Stimulated activated naive B cell treated with anti-CD40 and anti-IgM and Interleukin-4, amounts not matched to agents 10 μg/mL and 1 μg/mL and 100 μg/mL, for 72 hours (primary cell): ENCODE results near the gene TXNDC5.
A peak's percentile ranks its signal among the peaks of the same experiment; 100 is the strongest.
"Not testable (repeated sequence)": the region's sequence is repeated elsewhere in the genome, so short reads cannot be mapped to it uniquely, and the experiment has no call there.

ENCODE experiments used
- ATAC-seq, 2 donors: fragments of 150-1000 bp; cut with Tn5 transposase; replicated peaks; 2 replicates each; pipeline ENCODE4 v1.10.0; 2021; ENCODE audit warnings: moderate library complexity in 1 of 2
- DNase-seq: peaks from one replicate; pipeline ENCODE4 v3.0.0; 2021
- H3K27ac Mint-ChIP-seq: one replicate; pipeline ENCODE4 v1.8.0; 2022; ENCODE audit warnings: mild to moderate bottlenecking, mixed read lengths
- H3K27me3 Mint-ChIP-seq, 2 donors: one replicate each; pipeline ENCODE4 v1.8.0; 2022; ENCODE audit warnings: mixed read lengths in 2 of 2
- H3K36me3 Mint-ChIP-seq, 2 donors: one replicate each; pipeline ENCODE4 v1.8.0; 2022; ENCODE audit warnings: mixed read lengths in 2 of 2, mild to moderate bottlenecking in 1 of 2
- H3K4me1 Mint-ChIP-seq, 2 donors: one replicate each; pipeline ENCODE4 v1.8.0; 2022; ENCODE audit warnings: mixed read lengths in 2 of 2, mild to moderate bottlenecking in 1 of 2
- H3K4me3 Mint-ChIP-seq, 2 donors: one replicate each; pipeline ENCODE4 v1.8.0; 2022; ENCODE audit warnings: mild to moderate bottlenecking in 2 of 2, mixed read lengths in 2 of 2, moderate library complexity in 1 of 2
- H3K9me3 Mint-ChIP-seq, 2 donors: one replicate each; pipeline ENCODE4 v1.8.0; 2022; ENCODE audit warnings: mixed read lengths in 2 of 2, mild to moderate bottlenecking in 1 of 2

Gene TXNDC5

DNA sequence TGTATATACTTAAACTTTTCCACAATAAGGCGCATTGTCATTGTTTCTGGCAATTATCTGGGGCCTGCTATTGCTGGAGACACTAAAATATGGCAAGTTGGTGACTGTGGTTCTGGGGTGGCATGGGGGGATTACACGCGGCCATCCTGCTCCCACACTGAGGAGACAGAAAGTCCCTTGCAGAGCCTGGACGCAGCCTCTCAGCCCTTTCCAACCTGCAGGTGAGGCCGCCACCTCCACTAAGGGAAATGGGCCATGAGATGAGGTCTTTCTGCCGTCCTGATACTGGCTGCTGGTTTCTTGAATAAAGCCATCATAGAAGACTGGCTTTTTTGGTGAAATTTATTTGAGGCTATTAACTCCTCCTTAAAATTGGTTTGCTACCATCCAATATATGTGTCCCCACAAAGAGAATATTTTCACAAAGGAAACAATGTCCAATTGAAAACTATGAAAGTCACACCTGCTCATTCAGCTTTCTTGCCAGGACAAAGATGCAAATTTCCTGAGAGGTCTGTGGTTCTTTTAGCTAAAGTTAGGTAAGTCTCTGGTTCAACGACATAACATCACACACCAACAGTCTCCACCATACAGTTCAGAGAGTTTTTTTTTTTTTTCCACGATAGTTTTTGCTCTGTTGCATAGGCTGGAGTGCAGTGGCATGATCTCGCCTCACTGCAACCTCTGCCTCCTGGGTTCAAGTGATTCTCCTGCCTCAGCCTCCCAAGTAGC is 13.0 kb downstream of the TXNDC5 start:
- Mint-ChIP-seq H3K4me1 (peaks cover 24 to 41% of the 10 kb centered on the region in 2 donors), H3K9me3 (no peaks in the 10 kb centered on the region), H3K27me3 (no peaks in the 10 kb centered on the region), H3K27ac (no peak overlapping the region), H3K4me3 (no peak overlapping the region), H3K36me3 (peaks cover 60 to 78% of the 10 kb centered on the region in 2 donors)
- ATAC-seq, result no peak
- no peak for DNase-seq

- no peak overlapping the region for H3K4me3 Mint-ChIP-seq
- H3K9me3 Mint-ChIP-seq, result no peaks in the 10 kb centered on the region
- no peaks in the 10 kb centered on the region for H3K27me3 Mint-ChIP-seq
- H3K4me1 Mint-ChIP-seq, result peaks cover 18 to 30% of the 10 kb centered on the region in 2 donors
- no peak for ATAC-seq
- H3K36me3 Mint-ChIP-seq, result peaks cover 63 to 79% of the 10 kb centered on the region in 2 donors
- no peak overlapping the region for H3K27ac Mint-ChIP-seq
- no peak for DNase-seq
Observed at GRCh38 chr6:7896465-7896987, 14.1 kb downstream of the TXNDC5 start.

- no peak for ATAC-seq
- Mint-ChIP-seq H3K9me3 (no peaks in the 10 kb centered on the region), H3K4me1 (peaks cover 9 to 16% of the 10 kb centered on the region in 2 donors), H3K36me3 (peaks cover 62 to 74% of the 10 kb centered on the region in 2 donors), H3K27ac (no peak overlapping the region), H3K4me3 (no peak overlapping the region), H3K27me3 (no peaks in the 10 kb centered on the region)
- DNase-seq, result no peak
Observed at GRCh38 chr6:7895125-7895423, 15.5 kb downstream of the TXNDC5 start.

- ATAC-seq, result no peak
- no peak for DNase-seq
- no peak overlapping the region for H3K4me3 Mint-ChIP-seq
- peaks cover 61 to 71% of the 10 kb centered on the region in 2 donors for H3K36me3 Mint-ChIP-seq
- no peak overlapping the region for H3K27ac Mint-ChIP-seq
- no peaks in the 10 kb centered on the region for H3K27me3 Mint-ChIP-seq
- no peaks in the 10 kb centered on the region for H3K9me3 Mint-ChIP-seq
- H3K4me1 Mint-ChIP-seq, result peaks cover 9 to 13% of the 10 kb centered on the region in 2 donors
Observed at GRCh38 chr6:7894262-7895124, 16.1 kb downstream of the TXNDC5 start.

- H3K27ac Mint-ChIP-seq, result peak overlapping the region; percentile 25
- H3K27me3 Mint-ChIP-seq, result no peaks in the 10 kb centered on the region
- no peak for ATAC-seq
- H3K36me3 Mint-ChIP-seq, result peaks cover 58 to 68% of the 10 kb centered on the region in 2 donors
- H3K4me3 Mint-ChIP-seq, result no peak overlapping the region
- no peaks in the 10 kb centered on the region for H3K9me3 Mint-ChIP-seq
- H3K4me1 Mint-ChIP-seq, result peaks cover 6 to 7% of the 10 kb centered on the region in 2 donors
- no peak for DNase-seq
Observed at GRCh38 chr6:7893342-7893741, 17.2 kb downstream of the TXNDC5 start.

GRCh38 chr6:7892367-7892766 is 18.2 kb downstream of the TXNDC5 start:
- H3K27me3 Mint-ChIP-seq, DNase-seq, ATAC-seq, H3K9me3 Mint-ChIP-seq, H3K4me3 Mint-ChIP-seq, H3K27ac Mint-ChIP-seq, H3K4me1 Mint-ChIP-seq: not testable (repeated sequence)
- peaks cover 59 to 67% of the 10 kb centered on the region in 2 donors for H3K36me3 Mint-ChIP-seq

GRCh38 chr6:7891078-7891872 is 19.3 kb downstream of the TXNDC5 start:
- Mint-ChIP-seq H3K4me1 (peaks cover 0 to 8% of the 10 kb centered on the region in 2 donors), H3K4me3 (no peak overlapping the region), H3K9me3 (no peaks in the 10 kb centered on the region), H3K27me3 (no peaks in the 10 kb centered on the region), H3K36me3 (peaks cover 68 to 75% of the 10 kb centered on the region in 2 donors), H3K27ac (peak overlapping the region; percentile 9)
- DNase-seq (no peak), ATAC-seq (no peak)

GRCh38 chr6:7888587-7889357 is 21.8 kb downstream of the TXNDC5 start:
- H3K27me3 Mint-ChIP-seq, result no peaks in the 10 kb centered on the region
- no peak overlapping the region for H3K4me3 Mint-ChIP-seq
- DNase-seq (no peak), ATAC-seq (no peak)
- H3K36me3 Mint-ChIP-seq, result peaks cover 72 to 74% of the 10 kb centered on the region in 2 donors
- no peaks in the 10 kb centered on the region for H3K9me3 Mint-ChIP-seq
- peaks cover 7 to 11% of the 10 kb centered on the region in 2 donors for H3K4me1 Mint-ChIP-seq
- H3K27ac Mint-ChIP-seq, result no peak overlapping the region

GRCh38 chr6:7887278-7887991 is 23.2 kb downstream of the TXNDC5 start:
- ATAC-seq, result no peak
- H3K4me3 Mint-ChIP-seq, result no peak overlapping the region
- peak overlapping the region; percentile 43 for H3K27ac Mint-ChIP-seq
- H3K9me3 Mint-ChIP-seq, result no peaks in the 10 kb centered on the region
- H3K4me1 Mint-ChIP-seq, result peaks cover 10 to 19% of the 10 kb centered on the region in 2 donors
- H3K27me3 Mint-ChIP-seq, result no peaks in the 10 kb centered on the region
- DNase-seq, result no peak
- H3K36me3 Mint-ChIP-seq, result peaks cover 78 to 80% of the 10 kb centered on the region in 2 donors

DNA sequence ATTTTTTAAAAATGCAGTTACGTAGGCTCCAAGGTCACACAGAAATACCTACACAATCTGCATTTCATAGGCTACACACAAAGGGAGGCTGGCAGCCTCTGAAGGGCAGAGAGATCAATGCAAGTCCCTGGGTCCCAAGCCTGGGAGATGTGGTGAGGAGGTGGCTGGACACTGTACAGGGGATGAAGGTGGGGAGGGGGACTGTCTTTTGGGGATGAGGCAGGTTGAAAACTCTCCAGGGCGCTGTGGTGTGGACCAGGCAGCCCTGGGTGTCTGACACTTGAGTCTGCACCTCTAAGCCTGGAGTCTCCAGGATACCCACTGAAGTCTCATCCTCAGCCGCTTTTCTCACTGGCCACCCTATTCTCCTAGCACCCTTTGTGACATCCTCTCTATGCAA is 24.5 kb downstream of the TXNDC5 start:
- peak overlapping the region; percentile 37 for H3K27ac Mint-ChIP-seq
- H3K36me3 Mint-ChIP-seq, result peaks cover 76 to 79% of the 10 kb centered on the region in 2 donors

GRCh38 chr6:7883381-7883780 is 27.2 kb downstream of the TXNDC5 start:
- H3K27me3 Mint-ChIP-seq, result no peaks in the 10 kb centered on the region
- H3K4me1 Mint-ChIP-seq, result peaks cover 10 to 19% of the 10 kb centered on the region in 2 donors
- H3K27ac Mint-ChIP-seq, result peak overlapping the region; percentile 66
- H3K4me3 Mint-ChIP-seq, result no peak overlapping the region
- DNase-seq (no peak), ATAC-seq (no peak)
- no peaks in the 10 kb centered on the region for H3K9me3 Mint-ChIP-seq
- peaks cover 79 to 88% of the 10 kb centered on the region in 2 donors for H3K36me3 Mint-ChIP-seq

More for the DNA sequence above, 24.5 kb downstream of the TXNDC5 start:
- no peaks in the 10 kb centered on the region for H3K9me3 Mint-ChIP-seq
- ATAC-seq (no peak), DNase-seq (no peak)
- peaks cover 10 to 19% of the 10 kb centered on the region in 2 donors for H3K4me1 Mint-ChIP-seq
- H3K27me3 Mint-ChIP-seq, result no peaks in the 10 kb centered on the region
- no peak overlapping the region for H3K4me3 Mint-ChIP-seq

GRCh38 chr6:7882505-7883257 is 27.9 kb downstream of the TXNDC5 start:
- Mint-ChIP-seq H3K9me3 (no peaks in the 10 kb centered on the region), H3K36me3 (peaks cover 77 to 88% of the 10 kb centered on the region in 2 donors), H3K4me1 (peaks cover 8 to 19% of the 10 kb centered on the region in 2 donors), H3K27me3 (no peaks in the 10 kb centered on the region), H3K27ac (peak overlapping the region; percentile 42), H3K4me3 (no peak overlapping the region)
- no peak for DNase-seq
- peak; percentile 58 to 59 for ATAC-seq
